GM12878 (cell line): ENCODE results near the gene TAS2R16. TPM values are rescaled to one million over a fixed set of nuclear protein-coding genes. Genes with fewer than 3 reads are reported as not detected.

Experiments used
- ATAC-seq: fragments of 200-7000 bp; cut with Tn5 transposase; 3 replicates; pipeline ENCODE4 v1.9.1; 2020; ENCODE audit warnings: mild to moderate bottlenecking, moderate library complexity
- BruUV-seq: library from RNA; stranded (reverse); fragments of 400-500 nt; replicated peaks from 2 replicates; lab custom pipeline; 2021; lab: Mats Ljungman, UMichigan
- CTCF ChIA-PET: fragments of 300-600 bp; sonication (Branson Sonifier 250); formaldehyde crosslinking; extraction: SDS; loops from one replicate; lab custom pipeline; 2021; ENCODE audit warnings: inconsistent platforms; lab: Yijun Ruan, JAX
- POLR2A ChIA-PET: fragments of 350-600 bp; formaldehyde crosslinking; extraction: SDS; loops from one replicate; lab custom pipeline; 2021; ENCODE audit warnings: inconsistent platforms; lab: Charles Lee
- RAD21 ChIA-PET: fragments of 300-600 bp; sonication (Branson Sonifier 250); formaldehyde crosslinking; loops from one replicate; lab custom pipeline; 2023; ENCODE audit warnings: antibody characterized with exemption; ENCODE audit not compliant: unreplicated experiment; lab: Charles Lee
- SMC1A ChIA-PET: fragments of 300-600 bp; sonication (Branson Sonifier 250); formaldehyde crosslinking; loops from one replicate; lab custom pipeline; 2023; ENCODE audit not compliant: unreplicated experiment, uncharacterized antibody; lab: Charles Lee
- DNase-seq: peaks from one replicate; pipeline ENCODE4 v3.0.0-alpha.2; 2011; ENCODE audit warnings: low read depth, low spot score
- FAIRE-seq: peaks from 3 replicates; lab custom pipeline; 2011; peaks lifted over from hg19 to GRCh38; lab: Jason Lieb, UNC
- H2AFZ ChIP-seq: 2 replicates; pipeline ENCODE4 v1.6.0; 2011; ENCODE audit warnings: low read depth, low read length, control low read depth; ENCODE audit not compliant: control insufficient read depth
- H3K27ac ChIP-seq: 2 replicates; pipeline ENCODE4 v1.5.1; 2011; ENCODE audit warnings: control low read depth; ENCODE audit not compliant: control insufficient read depth, insufficient read depth
- H3K27me3 ChIP-seq, 2 experiments: replicated peaks in 1 of 2; 2 replicates each; pipeline versions ENCODE4 v1.6.0 to v1.6.1; 2011; ENCODE audit warnings: low read length in 1 of 2; ENCODE audit not compliant: control insufficient read depth in 2 of 2, insufficient read depth in 2 of 2
- H3K36me3 ChIP-seq, 2 experiments: 2 replicates each; pipeline ENCODE4 v1.5.1; 2011; ENCODE audit warnings: low read length in 1 of 2; ENCODE audit not compliant: control insufficient read depth in 2 of 2, insufficient read depth in 2 of 2
- H3K4me1 ChIP-seq: 2 replicates; pipeline ENCODE4 v1.6.1; 2011; ENCODE audit warnings: mild to moderate bottlenecking, low read length, moderate library complexity, mixed read lengths; ENCODE audit not compliant: control insufficient read depth, insufficient read depth
- H3K4me2 ChIP-seq: 2 replicates; pipeline ENCODE4 v1.6.0; 2011; ENCODE audit warnings: control low read depth; ENCODE audit not compliant: control insufficient read depth, insufficient read depth
- H3K4me3 ChIP-seq: fragments of 200-600 bp; sonication (generic); 2 replicates; pipeline ENCODE4 v1.5.1; 2016
- H3K79me2 ChIP-seq: 2 replicates; pipeline ENCODE4 v1.6.0; 2011; ENCODE audit warnings: low read length; ENCODE audit not compliant: control insufficient read depth, insufficient read depth
- H3K9ac ChIP-seq: 2 replicates; pipeline ENCODE4 v1.8.0; 2011; ENCODE audit warnings: low read length, control low read depth, mixed read lengths; ENCODE audit not compliant: control insufficient read depth, insufficient read depth
- H3K9me3 ChIP-seq: replicated peaks from 3 replicates; pipeline ENCODE4 v1.5.1; 2011; ENCODE audit warnings: mild to moderate bottlenecking, low read length; ENCODE audit not compliant: control insufficient read depth, insufficient read depth
- H4K20me1 ChIP-seq: 2 replicates; pipeline ENCODE4 v1.6.0; 2011; ENCODE audit not compliant: control insufficient read depth, insufficient read depth
- KLF5 ChIP-seq: fragments of 450-650 bp; IDR thresholded peaks from 2 replicates; pipeline ENCODE4 v1.6.1; 2014; ENCODE audit warnings: mild to moderate bottlenecking; ENCODE audit not compliant: partially characterized antibody
- NR2F1 ChIP-seq: fragments of 450-650 bp; conservative IDR thresholded peaks from 2 replicates; pipeline ENCODE4 v1.6.1; 2017; ENCODE audit warnings: mild to moderate bottlenecking
- RAD51 ChIP-seq: fragments of 450-650 bp; IDR thresholded peaks from 2 replicates; pipeline ENCODE4 v1.6.1; 2016; ENCODE audit warnings: moderate library complexity, mild to moderate bottlenecking, inconsistent platforms
- RELA ChIP-seq: fragments of 450-650 bp; IDR thresholded peaks from 2 replicates; pipeline ENCODE4 v1.8.0; 2014; ENCODE audit warnings: borderline replicate concordance; ENCODE audit not compliant: partially characterized antibody
- SIX5 ChIP-seq: IDR thresholded peaks from 2 replicates; pipeline ENCODE4 v1.6.1; 2011; ENCODE audit warnings: mild to moderate bottlenecking, low read depth, low read length, moderate library complexity; ENCODE audit not compliant: severe bottlenecking
- SPI1 ChIP-seq: IDR thresholded peaks from 2 replicates; pipeline ENCODE4 v1.6.1; 2011; ENCODE audit warnings: low read depth, mild to moderate bottlenecking, low read length, moderate library complexity, borderline replicate concordance; ENCODE audit not compliant: insufficient read depth
- ZNF384 ChIP-seq: IDR thresholded peaks from 2 replicates; pipeline ENCODE4 v1.6.1; 2012; ENCODE audit warnings: low read depth, mild to moderate bottlenecking, low read length, improper control_type of control experiment, borderline replicate concordance
- ZSCAN29 ChIP-seq: fragments of 450-650 bp; IDR thresholded peaks from 2 replicates; pipeline ENCODE4 v1.6.1; 2017; ENCODE audit warnings: mild to moderate bottlenecking, moderate library complexity
- WGBS: methylation state at CpG from one replicate; pipeline ENCODE4 v1.1.6; 2016; ENCODE audit warnings: low lambda C conversion rate; ENCODE audit not compliant: insufficient replicate concordance, insufficient coverage; ENCODE audit errors: missing lambda C conversion rate; 5-methylcytosine and 5-hydroxymethylcytosine counted together
- in situ Hi-C: fragments of 300-500 bp; cut with MboI; formaldehyde crosslinking; loops from 9 replicates; pipeline ENCODE4 v1.14.3; 2018; ENCODE audit warnings: mixed read lengths
- intact Hi-C: fragments of 100-400 bp; cut with micrococcal nuclease; formaldehyde crosslinking; loops from one replicate; pipeline ENCODE4 v1.14.2; 2022; ENCODE audit not compliant: unreplicated experiment
- polyA plus RNA-seq, 11 experiments: library from polyadenylated mRNA; depleted of rRNA in 4 of 11; unstranded in 6 of 11; stranded (reverse) in 5 of 11; fragments of >200 nt; fragmentation: Nextera tagmentation in 4 of 11; fragmentation: Illumina TruSeq in 1 of 11; extraction: Ambion mirVana in 4 of 11; extraction: Trizol in 1 of 11; gene quantifications; 1 replicate in 1 of 11; 2 replicates in 10 of 11; pipeline versions ENCODE4 v1.2.1 to v1.2.3, GENCODE V29; 2011 to 2016; ENCODE audit warnings: inconsistent platforms in 2 of 11, missing spikeins in 2 of 11, low read depth in 1 of 11
- total RNA-seq, 4 experiments: library from RNA; depleted of rRNA in 3 of 4; stranded (reverse); fragments of >200 nt in 3 of 4; fragmentation: Illumina TruSeq in 1 of 4; extraction: Trizol in 1 of 4; gene quantifications; 2 replicates each; pipeline versions ENCODE4 v1.2.1 to v1.2.3, GENCODE V29; 2013 to 2021
- TF ChIP-seq, protein P1 (sequence below): IDR thresholded peaks from 2 replicates; pipeline ENCODE4 v1.6.1; 2011; ENCODE audit warnings: borderline replicate concordance, low read depth, mild to moderate bottlenecking, moderate library complexity, low read length; ENCODE audit not compliant: insufficient read depth, poor library complexity, severe bottlenecking
- TF ChIP-seq, protein P2 (sequence below): IDR thresholded peaks from 2 replicates; pipeline ENCODE4 v1.6.1; 2012; ENCODE audit warnings: mild to moderate bottlenecking, low read depth, low read length
- TF ChIP-seq, protein P3 (sequence below): fragments of 450-650 bp; IDR thresholded peaks from 2 replicates; pipeline ENCODE4 v1.6.1; 2017; ENCODE audit warnings: mild to moderate bottlenecking
- TF ChIP-seq, protein P4 (sequence below): fragments of 150-350 bp; IDR thresholded peaks from 2 replicates; pipeline ENCODE4 v1.6.1; 2014; ENCODE audit warnings: mild to moderate bottlenecking, low read depth, low read length

TAS2R16 gene
- total and polyA plus RNA-seq, 10 of the 15 experiments (the other 5 are each of a cell fraction or from before 2014, with no cell fraction given), result not detected

DNA sequence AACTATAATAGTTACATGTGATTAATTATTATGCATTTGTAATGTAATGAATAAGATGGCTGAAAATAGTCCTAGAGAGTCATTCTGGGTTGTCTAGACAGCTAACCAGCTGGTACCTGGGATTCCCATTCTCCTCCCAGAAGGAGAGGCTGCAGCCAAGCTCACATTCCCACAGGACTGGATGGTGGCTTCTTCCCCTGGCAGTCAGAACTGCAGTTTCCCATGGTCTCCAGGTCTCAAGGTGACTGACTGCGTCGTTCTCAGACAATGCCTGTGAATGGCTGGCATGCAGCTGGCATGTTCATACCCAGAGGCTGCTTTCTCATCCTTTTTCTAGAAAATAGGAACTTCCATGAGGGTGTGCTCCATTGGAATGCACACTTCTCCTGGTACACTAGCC, 21.3 kb downstream of the TAS2R16 start (continued):
- TF ChIP-seq, protein P1, sequence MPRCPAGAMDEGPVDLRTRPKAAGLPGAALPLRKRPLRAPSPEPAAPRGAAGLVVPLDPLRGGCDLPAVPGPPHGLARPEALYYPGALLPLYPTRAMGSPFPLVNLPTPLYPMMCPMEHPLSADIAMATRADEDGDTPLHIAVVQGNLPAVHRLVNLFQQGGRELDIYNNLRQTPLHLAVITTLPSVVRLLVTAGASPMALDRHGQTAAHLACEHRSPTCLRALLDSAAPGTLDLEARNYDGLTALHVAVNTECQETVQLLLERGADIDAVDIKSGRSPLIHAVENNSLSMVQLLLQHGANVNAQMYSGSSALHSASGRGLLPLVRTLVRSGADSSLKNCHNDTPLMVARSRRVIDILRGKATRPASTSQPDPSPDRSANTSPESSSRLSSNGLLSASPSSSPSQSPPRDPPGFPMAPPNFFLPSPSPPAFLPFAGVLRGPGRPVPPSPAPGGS, result no peak
- TF ChIP-seq, all 136 proteins: peak for 0

DNA sequence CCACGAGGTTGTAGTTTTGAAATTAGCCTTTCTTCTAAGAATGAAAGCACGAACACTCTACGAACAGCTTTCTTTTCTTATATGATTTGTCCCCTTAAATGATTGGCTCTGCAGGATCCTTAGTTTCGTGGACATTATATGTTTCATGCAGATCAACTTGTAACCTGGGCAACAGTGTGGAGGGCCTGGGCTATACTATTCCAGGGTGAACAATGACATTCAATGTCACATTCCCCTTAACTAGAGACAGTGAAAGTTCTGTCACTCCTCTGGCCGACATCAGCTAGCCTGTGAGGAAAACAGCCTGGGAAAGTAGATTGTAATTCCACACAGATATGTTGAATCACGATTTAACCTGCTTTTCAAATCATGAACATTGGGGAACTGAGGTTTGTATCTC, 23.4 kb downstream of the TAS2R16 start:
- BruUV-seq, result no TSS peak
- ATAC-seq (peak; percentile 44), FAIRE-seq (no peak), DNase-seq (no peak)
- ChIA-PET CTCF (interaction anchor here (0.7 to 1.3 kb wide), 3 partner anchors 10 to 82 kb away, joined by 3 to 4 read pairs (median 3); no protein-coding TSS in a partner anchor), SMC1A (interaction anchor here (1.0 to 1.3 kb wide), 4 partner anchors 9 to 16 kb away, joined by 3 read pairs; no protein-coding TSS in a partner anchor), POLR2A (no interaction called here), RAD21 (interaction anchor here (1.9 kb wide), 1 partner anchor 10 kb away, joined by 4 read pairs; no protein-coding TSS in a partner anchor)
- in situ Hi-C loops, result no loop called here
- H2AFZ ChIP-seq, result no peak overlapping the region
- H3K4me2 ChIP-seq, result no peak overlapping the region
- no peak overlapping the region for H3K4me3 ChIP-seq
- no peak overlapping the region for H3K27ac ChIP-seq
- H3K9me3 ChIP-seq, result no peaks in the 10 kb centered on the region
- no peaks in the 10 kb centered on the region; a peak in 1 of 4 replicates for H3K27me3 ChIP-seq
- intact Hi-C loops, result no loop called here
- no peaks in the 10 kb centered on the region for H3K36me3 ChIP-seq
- H3K4me1 ChIP-seq, result no peaks in the 10 kb centered on the region
- no peak overlapping the region for H3K9ac ChIP-seq
- 20% methylated on average over 6 of the region's 6 CpGs for WGBS
- H4K20me1 ChIP-seq, result no peaks in the 10 kb centered on the region
- no peaks in the 10 kb centered on the region for H3K79me2 ChIP-seq
- TF ChIP-seq NR2F1 (no peak), RELA (no peak), ZNF384 (no peak), SPI1 (no peak), ZSCAN29 (no peak), RAD51 (no peak), SIX5 (no peak), KLF5 (no peak)
- TF ChIP-seq, protein P2, sequence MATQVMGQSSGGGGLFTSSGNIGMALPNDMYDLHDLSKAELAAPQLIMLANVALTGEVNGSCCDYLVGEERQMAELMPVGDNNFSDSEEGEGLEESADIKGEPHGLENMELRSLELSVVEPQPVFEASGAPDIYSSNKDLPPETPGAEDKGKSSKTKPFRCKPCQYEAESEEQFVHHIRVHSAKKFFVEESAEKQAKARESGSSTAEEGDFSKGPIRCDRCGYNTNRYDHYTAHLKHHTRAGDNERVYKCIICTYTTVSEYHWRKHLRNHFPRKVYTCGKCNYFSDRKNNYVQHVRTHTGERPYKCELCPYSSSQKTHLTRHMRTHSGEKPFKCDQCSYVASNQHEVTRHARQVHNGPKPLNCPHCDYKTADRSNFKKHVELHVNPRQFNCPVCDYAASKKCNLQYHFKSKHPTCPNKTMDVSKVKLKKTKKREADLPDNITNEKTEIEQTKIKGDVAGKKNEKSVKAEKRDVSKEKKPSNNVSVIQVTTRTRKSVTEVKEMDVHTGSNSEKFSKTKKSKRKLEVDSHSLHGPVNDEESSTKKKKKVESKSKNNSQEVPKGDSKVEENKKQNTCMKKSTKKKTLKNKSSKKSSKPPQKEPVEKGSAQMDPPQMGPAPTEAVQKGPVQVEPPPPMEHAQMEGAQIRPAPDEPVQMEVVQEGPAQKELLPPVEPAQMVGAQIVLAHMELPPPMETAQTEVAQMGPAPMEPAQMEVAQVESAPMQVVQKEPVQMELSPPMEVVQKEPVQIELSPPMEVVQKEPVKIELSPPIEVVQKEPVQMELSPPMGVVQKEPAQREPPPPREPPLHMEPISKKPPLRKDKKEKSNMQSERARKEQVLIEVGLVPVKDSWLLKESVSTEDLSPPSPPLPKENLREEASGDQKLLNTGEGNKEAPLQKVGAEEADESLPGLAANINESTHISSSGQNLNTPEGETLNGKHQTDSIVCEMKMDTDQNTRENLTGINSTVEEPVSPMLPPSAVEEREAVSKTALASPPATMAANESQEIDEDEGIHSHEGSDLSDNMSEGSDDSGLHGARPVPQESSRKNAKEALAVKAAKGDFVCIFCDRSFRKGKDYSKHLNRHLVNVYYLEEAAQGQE, result no peak
- TF ChIP-seq, protein P3, sequence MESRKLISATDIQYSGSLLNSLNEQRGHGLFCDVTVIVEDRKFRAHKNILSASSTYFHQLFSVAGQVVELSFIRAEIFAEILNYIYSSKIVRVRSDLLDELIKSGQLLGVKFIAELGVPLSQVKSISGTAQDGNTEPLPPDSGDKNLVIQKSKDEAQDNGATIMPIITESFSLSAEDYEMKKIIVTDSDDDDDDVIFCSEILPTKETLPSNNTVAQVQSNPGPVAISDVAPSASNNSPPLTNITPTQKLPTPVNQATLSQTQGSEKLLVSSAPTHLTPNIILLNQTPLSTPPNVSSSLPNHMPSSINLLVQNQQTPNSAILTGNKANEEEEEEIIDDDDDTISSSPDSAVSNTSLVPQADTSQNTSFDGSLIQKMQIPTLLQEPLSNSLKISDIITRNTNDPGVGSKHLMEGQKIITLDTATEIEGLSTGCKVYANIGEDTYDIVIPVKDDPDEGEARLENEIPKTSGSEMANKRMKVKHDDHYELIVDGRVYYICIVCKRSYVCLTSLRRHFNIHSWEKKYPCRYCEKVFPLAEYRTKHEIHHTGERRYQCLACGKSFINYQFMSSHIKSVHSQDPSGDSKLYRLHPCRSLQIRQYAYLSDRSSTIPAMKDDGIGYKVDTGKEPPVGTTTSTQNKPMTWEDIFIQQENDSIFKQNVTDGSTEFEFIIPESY, result no peak
- TF ChIP-seq, protein P4, sequence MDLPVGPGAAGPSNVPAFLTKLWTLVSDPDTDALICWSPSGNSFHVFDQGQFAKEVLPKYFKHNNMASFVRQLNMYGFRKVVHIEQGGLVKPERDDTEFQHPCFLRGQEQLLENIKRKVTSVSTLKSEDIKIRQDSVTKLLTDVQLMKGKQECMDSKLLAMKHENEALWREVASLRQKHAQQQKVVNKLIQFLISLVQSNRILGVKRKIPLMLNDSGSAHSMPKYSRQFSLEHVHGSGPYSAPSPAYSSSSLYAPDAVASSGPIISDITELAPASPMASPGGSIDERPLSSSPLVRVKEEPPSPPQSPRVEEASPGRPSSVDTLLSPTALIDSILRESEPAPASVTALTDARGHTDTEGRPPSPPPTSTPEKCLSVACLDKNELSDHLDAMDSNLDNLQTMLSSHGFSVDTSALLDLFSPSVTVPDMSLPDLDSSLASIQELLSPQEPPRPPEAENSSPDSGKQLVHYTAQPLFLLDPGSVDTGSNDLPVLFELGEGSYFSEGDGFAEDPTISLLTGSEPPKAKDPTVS, result no peak
